Middle frontal gyrus (tissue), 1 donor: Measurements from ENCODE around the gene SMC1A.
"Not testable (repeated sequence)": the region's sequence is repeated elsewhere in the genome, so short reads cannot be mapped to it uniquely, and the experiment has no call there.

Experiments used
- DNase-seq: peaks from one replicate; pipeline ENCODE4 v3.0.0-alpha.2; 2015; ENCODE audit warnings: low spot score; ENCODE audit errors: extremely low spot score

SMC1A gene

GRCh38 chrX:53422861-53423306 lies 430 bp upstream of the SMC1A start, which contains the start of gene RIBC1:
TSS of gene RIBC1 (plus strand) at chrX:53422873. CDS start at chrX:53426277, 3,404 bp downstream.
- DNase-seq = no peak

GRCh38 chrX:53421772-53422085 lies 725 bp downstream of the SMC1A start:
- DNase-seq = no peak

GRCh38 chrX:53421125-53421524 lies 1.3 kb downstream of the SMC1A start:
- no peak for DNase-seq

- not testable (repeated sequence) for DNase-seq
Measured at GRCh38 chrX:53420351-53420750, 2.1 kb downstream of the SMC1A start.

GRCh38 chrX:53412446-53412845 lies 10.0 kb downstream of the SMC1A start:
- no peak for DNase-seq

- no peak for DNase-seq
Measured at GRCh38 chrX:53403535-53403934, 18.9 kb downstream of the SMC1A start.

- no peak for DNase-seq
Measured at GRCh38 chrX:53398216-53398615, 24.2 kb downstream of the SMC1A start.

- DNase-seq = no peak
Measured at GRCh38 chrX:53395605-53396298, 26.7 kb downstream of the SMC1A start.

- no peak for DNase-seq
Measured at GRCh38 chrX:53383376-53384076, 38.9 kb downstream of the SMC1A start.

GRCh38 chrX:53379747-53380146 lies 42.7 kb downstream of the SMC1A start:
- no peak for DNase-seq

GRCh38 chrX:53379008-53379710 lies 43.3 kb downstream of the SMC1A start:
- no peak for DNase-seq

- DNase-seq = no peak
Measured at GRCh38 chrX:53377464-53377863, 45.0 kb downstream of the SMC1A start.

GRCh38 chrX:53376888-53377287 lies 45.6 kb downstream of the SMC1A start:
- DNase-seq = no peak

- DNase-seq = no peak
Measured at GRCh38 chrX:53374923-53375322, 47.5 kb downstream of the SMC1A start.

- DNase-seq = no peak
Measured at GRCh38 chrX:53374222-53374820, 48.1 kb downstream of the SMC1A start.

- DNase-seq = no peak
Measured at GRCh38 chrX:53373307-53373706, 49.1 kb downstream of the SMC1A start.

GRCh38 chrX:53366454-53366853 lies 56.0 kb downstream of the SMC1A start:
- DNase-seq = not testable (repeated sequence)

- no peak for DNase-seq
Measured at GRCh38 chrX:53362449-53362848, 60.0 kb downstream of the SMC1A start.

GRCh38 chrX:53357799-53358530 lies 64.5 kb downstream of the SMC1A start:
- DNase-seq = peak; percentile 13

- DNase-seq = no peak
Measured at GRCh38 chrX:53356186-53356585, 66.3 kb downstream of the SMC1A start.

- no peak for DNase-seq
Measured at GRCh38 chrX:53354669-53355068, 67.8 kb downstream of the SMC1A start.
